Fibroblast of peridontal ligament (primary cell): ENCODE measurements around the gene ELMO2.

ENCODE experiments used
- DNase-seq: peaks from one replicate; pipeline ENCODE4 v3.0.0-alpha.2; 2010; ENCODE audit errors: extremely low read depth

The ELMO2 gene

DNA sequence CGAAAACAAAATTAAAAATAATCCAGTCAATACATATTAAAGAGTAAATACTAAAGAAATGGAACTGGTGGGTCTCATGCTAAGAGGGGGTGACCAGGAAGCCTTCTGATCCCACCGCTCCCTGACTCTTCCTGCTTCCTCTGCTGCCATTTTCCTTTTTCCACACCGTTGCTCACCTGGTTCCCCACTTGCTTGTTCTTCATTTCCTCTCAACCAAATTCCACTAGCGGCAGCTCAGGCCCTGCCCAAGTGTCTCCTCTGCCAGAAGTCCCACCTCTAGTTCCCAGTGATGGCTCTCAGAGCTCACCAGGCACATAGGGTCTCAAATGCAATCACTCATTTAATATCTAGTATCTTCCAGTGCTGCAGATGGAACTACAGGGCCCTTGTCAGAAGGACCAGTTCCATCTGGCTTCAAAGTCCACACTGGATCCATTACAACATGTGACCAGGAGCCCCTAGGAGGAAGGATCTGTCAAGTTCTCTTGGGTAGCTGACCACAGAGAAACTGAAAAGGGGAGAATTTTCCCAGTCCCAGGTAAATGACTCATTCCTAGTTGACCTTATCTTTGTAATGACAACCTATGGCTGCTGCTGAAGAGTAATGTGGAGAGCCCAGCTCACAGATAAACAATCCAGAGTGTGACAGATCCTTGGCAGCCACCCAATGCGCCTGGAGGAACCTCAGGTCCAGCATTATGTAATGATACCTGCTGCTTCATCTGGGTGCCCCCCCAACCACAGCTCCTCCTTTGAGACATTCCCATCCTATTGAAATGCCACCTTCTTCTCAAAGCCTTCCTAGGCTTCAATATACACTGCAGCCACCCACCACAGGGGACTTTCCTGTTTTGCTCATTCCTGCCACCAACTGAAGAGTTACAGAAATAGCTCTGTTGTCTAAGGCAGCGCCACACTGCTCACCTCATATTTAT lies 38.2 kb downstream of the ELMO2 start:
- no peak for DNase-seq

DNA sequence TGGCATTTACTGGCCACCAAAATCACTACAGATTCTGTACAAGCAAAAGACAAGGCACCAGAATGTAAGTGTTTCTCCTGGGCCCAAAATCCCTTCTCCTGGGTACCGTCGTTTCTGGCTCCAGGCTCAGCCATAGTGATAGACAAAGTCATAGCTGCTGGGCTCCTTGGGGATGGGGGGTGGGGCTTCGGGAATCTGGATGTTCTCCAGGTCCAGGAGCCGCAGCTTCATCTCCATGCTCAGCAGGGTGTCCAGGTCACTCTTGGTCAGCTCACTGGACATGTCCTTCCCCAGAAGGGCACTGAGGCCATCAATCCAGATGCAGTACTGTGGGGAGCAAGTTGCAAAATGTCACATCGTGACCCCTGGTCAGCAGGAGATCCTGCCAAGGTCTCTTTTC lies 39.2 kb downstream of the ELMO2 start:
- DNase-seq = no peak

DNA sequence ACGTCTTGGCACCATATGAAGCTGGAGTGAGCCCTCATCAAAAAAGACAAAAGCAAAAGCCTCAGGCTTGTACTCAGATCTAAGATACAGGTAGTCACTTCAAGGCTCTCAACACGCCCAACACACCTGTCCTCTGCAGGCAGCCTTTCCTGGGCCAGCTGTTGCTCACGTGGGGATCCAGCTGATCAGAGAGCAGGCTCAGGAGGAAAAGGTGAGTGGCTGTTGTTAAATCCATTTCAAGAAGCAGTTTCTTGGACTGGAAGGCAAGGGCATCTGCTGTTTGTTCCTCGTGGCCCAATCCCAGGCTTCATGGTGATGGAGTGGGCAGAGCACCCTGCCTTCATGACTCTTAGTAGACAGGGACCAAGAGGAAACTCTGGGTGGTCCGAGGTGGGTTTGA lies 39.6 kb downstream of the ELMO2 start:
- DNase-seq = no peak

GRCh38 chr20:46365487-46366220 lies 40.8 kb downstream of the ELMO2 start:
- no peak for DNase-seq

GRCh38 chr20:46364670-46365486 lies 41.5 kb downstream of the ELMO2 start:
- peak; percentile 39 for DNase-seq

DNA sequence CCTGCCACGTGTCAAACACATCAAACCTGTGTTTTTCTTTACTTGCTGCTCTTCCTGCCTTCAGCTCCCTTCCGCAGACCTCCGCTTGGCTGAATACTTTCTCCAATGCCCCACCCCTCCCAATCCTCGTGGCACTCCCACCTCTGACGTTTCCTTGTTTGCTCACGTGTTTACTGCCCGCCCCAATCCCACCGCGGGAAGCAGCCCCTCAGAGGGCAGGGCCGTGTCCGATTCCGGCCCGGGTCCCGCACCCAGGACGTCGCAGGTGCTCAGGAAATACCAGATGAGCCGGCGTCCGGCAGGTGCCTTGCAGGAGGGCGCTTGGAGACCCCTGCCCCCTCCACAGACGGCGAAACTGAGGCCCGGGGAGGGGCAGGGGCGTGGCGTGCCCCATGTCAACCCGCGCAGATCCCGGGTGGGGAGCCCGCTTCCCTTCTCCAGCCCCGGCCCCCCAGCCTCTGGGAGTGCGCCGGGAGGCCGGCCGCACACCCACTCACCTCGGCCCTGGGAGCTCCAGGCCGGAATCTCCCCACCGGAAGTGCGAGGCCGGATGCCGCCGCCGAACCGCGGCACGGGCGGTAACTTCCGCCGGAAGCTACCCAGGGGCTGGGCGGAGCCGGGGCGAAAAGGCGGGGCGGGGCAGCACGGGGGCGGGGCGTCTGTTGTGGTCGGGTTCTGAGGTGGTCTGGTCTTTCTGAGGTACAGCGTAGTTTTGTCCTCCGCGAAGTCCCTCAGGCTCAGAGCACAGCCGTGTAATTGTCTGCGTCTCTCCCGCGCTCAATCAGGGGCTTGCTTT lies 42.3 kb downstream of the ELMO2 start:
- peak; percentile 88 for DNase-seq

- peak; percentile 35 for DNase-seq
Measured at GRCh38 chr20:46362921-46363867, 43.2 kb downstream of the ELMO2 start.

DNA sequence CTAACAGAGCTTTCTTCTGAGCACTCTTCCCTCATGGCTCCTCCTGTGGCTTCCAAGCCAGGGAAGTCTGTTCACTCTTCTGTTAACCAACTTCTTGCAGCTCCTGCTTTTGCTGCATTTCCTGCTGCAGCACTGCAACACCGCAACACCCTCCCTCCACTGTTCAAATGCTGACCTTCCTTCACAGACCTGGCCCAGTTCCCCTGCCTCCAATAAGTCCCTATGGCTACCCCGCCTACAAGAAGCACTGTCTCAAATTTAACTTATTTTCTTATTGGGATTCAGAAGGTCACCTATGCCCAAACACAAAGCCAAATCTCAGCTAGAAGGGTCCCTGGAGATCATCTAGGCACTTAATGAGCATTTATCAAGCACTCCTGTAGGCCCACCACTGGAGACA lies 44.6 kb downstream of the ELMO2 start:
- DNase-seq = no peak

GRCh38 chr20:46361381-46361780 lies 45.0 kb downstream of the ELMO2 start:
- DNase-seq = no peak

GRCh38 chr20:46359233-46359751 lies 47.1 kb downstream of the ELMO2 start:
- DNase-seq = peak; percentile 36

DNA sequence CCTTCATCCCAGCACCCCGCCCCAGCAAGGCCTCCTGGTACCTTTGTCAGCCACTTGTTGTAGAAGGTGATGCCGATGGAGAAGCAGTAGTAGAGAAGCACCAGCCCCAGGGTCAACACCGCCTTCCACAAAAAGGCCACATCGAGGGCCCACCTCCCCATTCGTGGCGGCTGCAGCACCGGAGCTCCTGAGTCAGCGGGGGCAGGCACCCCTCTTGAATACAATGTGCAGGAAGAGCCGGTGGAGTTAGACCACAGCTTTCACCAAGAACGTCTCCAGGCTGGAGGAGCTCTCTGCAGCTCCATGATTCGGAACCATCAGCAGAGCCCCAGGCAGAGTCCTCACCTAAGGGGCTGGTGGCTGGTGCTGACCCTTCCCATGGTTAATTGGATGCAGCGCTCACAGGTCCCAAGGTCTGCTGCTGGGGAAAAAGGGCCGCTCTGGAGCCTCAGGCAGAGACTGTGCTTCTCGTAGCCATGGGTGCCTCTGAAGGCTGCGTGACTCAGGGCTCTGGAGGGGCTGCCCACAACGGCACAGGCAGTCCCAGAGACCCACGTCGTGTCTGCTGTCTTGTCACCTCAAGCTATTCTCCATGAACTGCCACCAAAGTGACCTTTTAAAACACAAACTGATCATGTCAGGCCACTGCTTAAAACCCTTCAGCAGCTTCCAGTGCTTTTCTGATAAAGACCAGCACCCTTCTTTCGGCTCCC lies 47.9 kb downstream of the ELMO2 start:
- no peak for DNase-seq

- no peak for DNase-seq
Measured at GRCh38 chr20:46357030-46357514, 49.3 kb downstream of the ELMO2 start.

GRCh38 chr20:46356195-46357029 lies 50.0 kb downstream of the ELMO2 start:
- DNase-seq = no peak

DNA sequence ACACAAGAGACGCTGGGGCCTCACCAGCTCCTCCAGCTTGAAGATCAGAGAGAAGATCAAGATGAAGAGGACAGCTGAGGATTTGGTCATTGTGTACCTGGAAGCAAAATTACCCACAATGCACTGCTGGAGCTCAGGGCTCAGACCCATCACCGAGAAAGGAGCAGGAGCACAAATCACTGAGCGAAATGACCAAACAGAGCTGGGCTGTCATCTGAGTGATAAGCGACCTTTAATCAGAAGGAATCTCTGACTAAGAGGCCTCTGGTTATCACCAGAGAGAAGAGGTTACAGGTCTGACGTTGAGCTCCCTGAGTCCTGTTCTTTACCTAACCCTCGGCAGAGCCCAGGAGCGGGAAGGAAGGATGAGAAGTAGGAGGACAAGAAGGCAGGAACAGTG lies 50.6 kb downstream of the ELMO2 start:
- no peak for DNase-seq

DNA sequence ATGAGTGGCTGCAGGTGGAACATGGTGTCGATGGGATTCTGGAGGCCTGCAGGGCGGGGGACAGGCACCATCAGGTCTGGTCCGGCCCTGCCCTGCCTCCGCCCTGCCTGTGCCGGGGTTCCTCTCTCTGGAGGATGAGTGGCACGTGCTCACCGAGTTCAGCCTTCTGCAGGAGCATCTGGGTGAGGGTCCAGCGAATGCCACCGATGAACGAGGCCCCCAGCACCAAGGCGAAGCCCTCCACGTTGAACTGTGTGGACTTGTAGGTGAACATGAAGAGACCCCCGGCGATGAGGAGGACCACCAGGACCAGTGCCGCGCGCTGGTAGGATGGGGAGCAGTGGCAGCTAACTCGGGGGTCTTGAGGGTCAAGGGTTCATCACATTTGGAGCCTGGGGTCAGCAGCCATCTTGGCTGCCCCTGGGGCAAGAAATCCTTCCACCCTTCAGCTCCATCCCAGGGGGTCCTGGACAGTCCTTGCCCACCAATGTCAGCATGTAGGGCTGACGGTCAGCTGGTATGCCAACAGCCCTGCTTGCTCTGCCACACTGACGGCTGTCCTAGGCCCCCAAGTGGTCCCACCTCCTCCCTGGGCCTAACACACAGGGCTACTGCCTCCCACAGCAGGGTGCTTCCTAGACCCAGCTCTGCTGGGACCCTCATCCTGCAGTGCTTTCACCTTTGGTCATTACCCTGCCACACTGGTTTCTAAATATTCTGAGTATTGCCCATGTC lies 51.3 kb downstream of the ELMO2 start:
- no peak for DNase-seq

DNA sequence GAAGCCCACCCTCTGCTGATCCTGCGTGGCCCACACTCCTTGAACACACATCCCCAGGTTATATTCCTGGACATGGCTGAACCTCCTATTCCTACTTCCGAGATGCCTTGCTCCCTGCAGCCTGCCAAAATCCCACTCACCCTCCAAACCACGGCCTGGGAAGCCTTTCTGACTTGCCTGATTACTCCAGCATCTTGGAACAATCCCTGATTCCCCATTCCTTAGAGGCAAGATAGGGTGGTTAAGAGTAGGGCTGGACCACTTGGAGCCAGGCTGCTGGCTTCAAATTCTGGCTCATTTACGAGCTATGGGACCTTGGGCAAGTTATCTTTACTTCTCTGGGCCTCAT lies 52.2 kb downstream of the ELMO2 start:
- no peak for DNase-seq

DNA sequence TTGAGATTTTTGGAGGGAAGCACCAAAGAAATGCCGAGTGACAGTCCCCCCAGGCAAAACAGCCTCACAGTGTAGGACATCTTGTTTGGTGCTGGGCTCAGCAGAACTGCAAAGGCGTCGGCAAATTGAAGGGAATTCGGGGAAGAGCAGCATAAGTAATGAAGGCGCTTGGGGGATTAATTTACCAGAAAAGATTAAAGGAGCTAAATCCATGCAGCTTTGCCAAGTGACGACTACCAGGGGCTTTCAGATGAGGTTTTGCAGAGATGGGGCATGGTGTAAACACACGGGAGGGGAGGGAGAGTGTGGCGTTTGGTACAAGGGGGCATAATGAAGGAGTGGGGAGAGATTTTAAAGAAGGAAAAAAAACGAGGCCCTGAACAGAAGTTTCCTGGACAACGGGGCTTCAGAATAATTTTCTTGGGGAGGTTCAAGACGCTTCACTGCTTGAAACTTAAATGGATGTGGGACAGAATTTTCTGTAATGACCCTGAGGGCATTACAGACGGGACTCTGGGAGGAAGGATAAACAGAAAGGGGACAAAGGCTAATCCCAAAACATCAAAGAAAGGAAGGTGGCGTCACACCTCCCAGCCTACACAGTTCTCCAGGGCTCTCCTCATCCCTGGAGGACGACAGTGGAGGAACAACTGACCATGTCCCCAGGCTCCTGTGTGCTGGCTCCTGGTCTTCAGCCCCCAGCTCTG lies 52.8 kb downstream of the ELMO2 start:
- DNase-seq = no peak
